Fibroblast of villous mesenchyme (primary cell): ENCODE results near the gene CCN5. TPM values are rescaled to one million over a fixed set of nuclear protein-coding genes. Genes with fewer than 3 reads are reported as not detected.

Source experiments
- DNase-seq: peaks from one replicate; pipeline ENCODE4 v3.0.0-alpha.2; 2010; ENCODE audit warnings: low read depth
- H3K4me3 ChIP-seq: 2 replicates; pipeline ENCODE4 v1.5.1; 2011; ENCODE audit warnings: low read depth, mild to moderate bottlenecking, low read length
- total RNA-seq: library from RNA; depleted of rRNA; stranded (reverse); fragments of >200 nt; gene quantifications from 2 replicates; pipeline ENCODE4 v1.2.3, GENCODE V29; 2012
- TF ChIP-seq, protein P1 (sequence below): IDR thresholded peaks from 2 replicates; pipeline ENCODE4 v1.5.1; 2012; ENCODE audit warnings: low read depth, mild to moderate bottlenecking, low read length; ENCODE audit not compliant: insufficient read depth

The CCN5 gene
- total RNA-seq, 1 donor: 1.7 TPM

DNA sequence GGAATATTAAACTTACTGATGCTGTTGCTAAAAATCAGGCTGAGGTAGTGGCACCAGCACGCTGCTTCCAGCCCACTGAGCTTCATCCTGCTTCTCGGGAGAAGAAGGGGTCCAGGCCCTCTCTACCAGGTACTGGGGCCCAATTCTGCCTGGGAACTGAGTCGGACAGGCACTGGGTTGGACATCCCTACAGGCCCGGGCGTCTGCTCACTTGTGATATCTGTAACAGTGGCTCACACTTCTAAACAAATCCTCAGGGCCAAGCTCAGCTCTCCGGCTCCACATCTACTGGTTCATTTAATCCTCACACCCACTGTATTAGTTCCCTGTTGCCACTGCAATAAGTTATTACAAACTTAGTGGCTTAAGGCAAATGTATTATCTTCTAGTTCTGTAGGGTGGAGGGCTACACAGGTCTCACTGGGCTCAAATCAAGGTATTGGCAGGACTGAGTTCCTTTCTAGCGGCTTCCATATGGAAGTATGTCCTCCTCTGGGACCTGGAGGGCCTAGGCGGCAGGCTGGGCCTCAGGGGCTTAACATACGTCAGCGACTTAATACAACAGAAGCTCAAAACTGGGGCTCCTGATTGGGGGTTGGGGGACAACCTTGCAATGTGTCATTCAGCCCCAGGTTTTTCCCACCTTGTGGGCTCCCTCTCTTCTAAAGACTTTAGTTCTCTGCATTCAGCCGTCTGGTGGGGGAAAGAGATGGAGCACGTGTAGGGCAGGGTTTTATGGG is 28.9 kb downstream of the CCN5 start:
- TF ChIP-seq, protein P1, sequence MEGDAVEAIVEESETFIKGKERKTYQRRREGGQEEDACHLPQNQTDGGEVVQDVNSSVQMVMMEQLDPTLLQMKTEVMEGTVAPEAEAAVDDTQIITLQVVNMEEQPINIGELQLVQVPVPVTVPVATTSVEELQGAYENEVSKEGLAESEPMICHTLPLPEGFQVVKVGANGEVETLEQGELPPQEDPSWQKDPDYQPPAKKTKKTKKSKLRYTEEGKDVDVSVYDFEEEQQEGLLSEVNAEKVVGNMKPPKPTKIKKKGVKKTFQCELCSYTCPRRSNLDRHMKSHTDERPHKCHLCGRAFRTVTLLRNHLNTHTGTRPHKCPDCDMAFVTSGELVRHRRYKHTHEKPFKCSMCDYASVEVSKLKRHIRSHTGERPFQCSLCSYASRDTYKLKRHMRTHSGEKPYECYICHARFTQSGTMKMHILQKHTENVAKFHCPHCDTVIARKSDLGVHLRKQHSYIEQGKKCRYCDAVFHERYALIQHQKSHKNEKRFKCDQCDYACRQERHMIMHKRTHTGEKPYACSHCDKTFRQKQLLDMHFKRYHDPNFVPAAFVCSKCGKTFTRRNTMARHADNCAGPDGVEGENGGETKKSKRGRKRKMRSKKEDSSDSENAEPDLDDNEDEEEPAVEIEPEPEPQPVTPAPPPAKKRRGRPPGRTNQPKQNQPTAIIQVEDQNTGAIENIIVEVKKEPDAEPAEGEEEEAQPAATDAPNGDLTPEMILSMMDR: no peak
- no peak overlapping the region for H3K4me3 ChIP-seq
- no peak for DNase-seq

DNA sequence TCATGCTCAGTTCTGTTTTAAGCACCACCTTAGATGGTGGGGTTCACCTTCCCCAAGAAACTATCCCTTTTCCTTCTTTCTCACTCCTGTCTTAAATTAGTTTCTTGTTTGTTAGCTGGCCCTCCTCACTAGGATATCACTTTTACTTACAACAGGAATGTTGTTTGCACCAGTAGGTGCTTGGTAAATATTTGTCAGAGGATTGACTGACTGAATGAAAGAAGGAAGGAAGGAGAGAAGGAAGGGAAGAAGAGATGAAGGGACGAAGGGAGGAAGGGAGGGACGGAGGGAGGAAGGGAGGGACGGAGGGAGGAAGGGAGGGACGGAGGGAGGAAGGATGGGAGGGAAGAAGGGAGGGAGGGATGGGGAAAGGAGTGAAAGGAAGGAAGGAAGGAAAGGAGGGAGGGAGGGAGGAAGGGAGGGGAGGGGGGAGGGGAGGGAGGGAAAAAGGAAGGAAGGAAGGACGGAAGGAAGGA is 30.0 kb downstream of the CCN5 start:
- peak overlapping the region; percentile 50 for H3K4me3 ChIP-seq
- TF ChIP-seq, protein P1: no peak
- no peak for DNase-seq

DNA sequence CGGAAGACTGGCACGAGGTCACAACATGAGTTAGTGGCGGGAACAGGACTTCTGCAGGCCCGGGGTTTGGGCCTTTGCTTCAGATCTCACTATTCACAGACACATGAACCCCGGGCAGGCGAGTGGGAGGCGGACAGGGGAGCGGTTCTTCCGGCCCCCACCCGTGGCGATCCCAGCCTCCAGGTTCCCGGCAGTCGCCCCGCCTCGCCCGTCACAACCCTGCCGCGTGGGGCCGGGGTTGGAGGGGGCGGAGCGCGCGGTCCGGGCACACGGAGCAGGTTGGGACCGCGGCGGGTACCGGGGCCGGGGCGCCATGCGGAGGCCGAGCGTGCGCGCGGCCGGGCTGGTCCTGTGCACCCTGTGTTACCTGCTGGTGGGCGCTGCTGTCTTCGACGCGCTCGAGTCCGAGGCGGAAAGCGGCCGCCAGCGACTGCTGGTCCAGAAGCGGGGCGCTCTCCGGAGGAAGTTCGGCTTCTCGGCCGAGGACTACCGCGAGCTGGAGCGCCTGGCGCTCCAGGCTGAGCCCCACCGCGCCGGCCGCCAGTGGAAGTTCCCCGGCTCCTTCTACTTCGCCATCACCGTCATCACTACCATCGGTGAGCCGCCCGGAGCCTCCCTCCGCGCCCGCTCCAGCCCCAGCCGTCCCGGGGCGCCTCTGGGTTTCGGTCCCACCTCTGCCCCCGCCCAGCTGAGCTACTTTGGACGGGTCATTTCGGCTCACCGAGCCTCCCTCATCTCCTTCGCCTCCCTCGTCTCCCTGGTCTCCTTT is 30.6 kb downstream of the CCN5 start, which contains the start of gene KCNK15:
KCNK15 (plus strand) TSS at position 268 of the 769 bp plus-strand sequence; CDS start at position 314, 46 bp downstream.
- TF ChIP-seq, protein P1: no peak
- peak within 1 kb of the TSS; percentile 50 for H3K4me3 ChIP-seq
- no peak for DNase-seq

DNA sequence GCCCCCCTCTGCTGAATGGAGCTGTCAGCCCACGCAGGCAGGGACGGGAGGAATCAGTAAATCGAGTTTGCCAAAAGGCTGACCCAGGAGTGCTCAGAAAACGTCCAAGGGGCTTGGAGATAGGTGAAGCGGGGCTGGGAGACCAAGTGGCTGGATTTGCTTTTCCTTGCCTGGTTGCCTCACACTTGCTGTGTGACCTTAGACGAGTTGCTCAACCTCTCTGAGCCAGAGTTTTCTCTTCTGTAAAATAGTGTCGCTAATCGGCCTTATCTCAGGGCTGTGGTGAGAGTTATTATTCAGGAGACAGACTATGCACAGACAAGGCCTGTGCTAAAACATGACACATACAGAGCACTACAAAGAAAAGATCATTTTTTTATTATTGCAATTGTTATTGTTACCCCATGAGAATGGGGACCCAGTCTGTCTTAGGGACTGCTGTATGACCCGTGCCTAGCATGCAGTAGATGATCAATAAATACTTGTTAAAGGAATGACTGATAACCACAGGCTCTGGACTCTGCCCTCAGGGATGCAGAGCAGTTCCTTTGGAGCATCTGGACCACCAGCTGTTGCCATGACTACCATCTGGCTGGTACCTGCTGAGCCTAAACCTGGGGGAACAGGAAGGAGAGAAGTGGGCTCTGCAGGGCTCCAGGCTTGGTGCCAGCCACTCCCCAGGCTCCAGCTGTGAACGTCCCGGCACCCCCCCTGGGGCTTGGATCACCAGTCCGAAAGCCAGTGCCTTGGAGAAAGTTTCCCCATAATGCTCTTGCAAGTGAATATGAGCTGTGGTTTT is 31.4 kb downstream of the CCN5 start:
- DNase-seq: no peak
- H3K4me3 ChIP-seq: peak overlapping the region; percentile 50
- TF ChIP-seq, protein P1: no peak

DNA sequence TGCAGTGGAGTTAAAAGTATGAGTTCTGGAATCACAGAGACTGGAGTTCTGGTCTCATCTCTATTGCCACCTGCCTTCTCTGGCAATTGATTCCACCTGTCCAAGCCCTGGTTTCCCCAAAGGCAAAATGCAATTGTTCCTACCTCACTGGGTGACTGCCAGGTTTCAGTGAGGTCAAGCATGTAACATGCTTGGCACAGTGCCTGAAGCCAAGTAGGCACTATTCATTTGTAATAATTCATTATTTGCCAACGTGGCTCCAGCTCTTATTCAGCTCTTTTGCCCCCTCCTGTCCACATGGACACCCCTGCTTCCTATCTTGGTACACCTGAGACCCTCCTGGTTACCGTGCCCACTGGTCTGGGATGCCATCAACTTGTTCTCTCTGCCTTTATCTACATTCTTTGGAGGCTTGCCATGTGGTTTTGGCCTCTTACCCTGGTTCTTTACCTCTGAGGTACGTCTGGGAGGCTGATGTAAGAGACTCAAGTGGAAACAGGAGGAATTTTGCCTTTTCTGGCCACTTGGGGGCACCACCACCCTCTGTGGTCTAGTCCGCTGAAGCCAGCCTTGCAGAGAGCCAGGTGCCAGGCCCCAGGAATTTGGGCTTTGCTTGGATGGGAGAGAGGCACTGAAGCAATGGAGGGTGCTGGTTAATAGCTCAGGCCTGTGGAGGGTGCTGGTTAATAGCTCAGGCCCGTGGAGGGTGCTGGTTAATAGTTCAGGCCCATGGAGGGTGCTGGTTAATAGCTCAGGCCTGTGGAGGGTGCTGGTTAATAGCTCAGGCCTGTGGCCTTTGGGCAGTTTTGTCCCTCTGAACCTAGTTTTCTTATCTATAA is 32.2 kb downstream of the CCN5 start:
- DNase-seq: peak; percentile 62
- no peak overlapping the region for H3K4me3 ChIP-seq
- TF ChIP-seq, protein P1: peak; percentile 83

DNA sequence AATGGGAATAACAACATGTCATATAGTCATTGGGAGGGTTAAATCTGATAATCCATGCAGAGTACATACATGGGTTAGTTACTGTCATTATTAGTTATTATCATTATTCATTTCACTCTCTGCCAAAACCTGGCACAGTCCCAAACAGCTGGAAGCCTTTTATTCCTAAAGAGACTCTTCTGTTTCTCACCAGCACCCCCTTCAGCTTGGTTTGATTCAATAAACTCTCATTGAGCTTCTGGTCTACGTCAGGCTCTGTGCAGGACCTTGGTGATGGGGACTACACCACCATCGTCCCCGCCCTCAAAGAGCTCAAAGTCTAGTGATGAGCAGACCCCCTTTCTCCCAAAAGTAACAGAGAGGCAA is 32.8 kb downstream of the CCN5 start:
- DNase-seq: no peak
- TF ChIP-seq, protein P1: no peak
- H3K4me3 ChIP-seq: no peak overlapping the region
